Measurements from ENCODE around the gene GRM4. TPM values are rescaled to one million over a fixed set of nuclear protein-coding genes. Genes with fewer than 3 reads are reported as not detected.

The GRM4 gene
- total and polyA plus RNA-seq, 2 experiments from 2014 or later, result 0.10 to 0.22 TPM

GRCh38 chr6:34059914-34060313, 86.0 kb downstream of the GRM4 start:
- peak overlapping the region; percentile 53 for H3K4me2 ChIP-seq (ENCODE audit: unreplicated experiment)
- TF ChIP-seq EZH2phosphoT487 (IDR thresholded peaks at IDR 0.05; ENCODE audit: insufficient read depth, low read depth) (no peak), EZH2 (IDR thresholded peaks at IDR 0.05; ENCODE audit: insufficient read depth, poor library complexity, severe bottlenecking) (no peak)
- H3F3A ChIP-seq (ENCODE audit: insufficient read depth), result no peaks in the 10 kb centered on the region
- H3K36me3 ChIP-seq (ENCODE audit: low read depth), result no peaks in the 10 kb centered on the region
- DNase-seq, result peak; percentile 10
- H3K9me2 ChIP-seq (ENCODE audit: insufficient read depth), result no peaks in the 10 kb centered on the region
- in situ Hi-C loops (cut with MboI), result no loop called here
- peaks cover 17% of the 10 kb centered on the region for H3K4me1 ChIP-seq (ENCODE audit: insufficient read depth)
- H3K9ac ChIP-seq, result 0 out of 2 replicates have a peak overlapping the region, but pooled peaks have one; percentile 39
- no peaks in the 10 kb centered on the region for H3K9me3 ChIP-seq (ENCODE audit: low read depth)
- no peak overlapping the region for H3K27ac ChIP-seq
- H3K27me3 ChIP-seq (replicated peaks; ENCODE audit: insufficient read depth), result peaks cover 18% of the 10 kb centered on the region
- no peaks in the 10 kb centered on the region for H3K79me2 ChIP-seq (ENCODE audit: insufficient read depth)
- H4K20me1 ChIP-seq (ENCODE audit: insufficient read depth), result no peaks in the 10 kb centered on the region
- WGBS, 2 experiments (ENCODE audit: low coverage in 1 of 2, low lambda C conversion rate in 2 of 2, missing lambda C conversion rate in 2 of 2), result 82 to 85% methylated on average over 3 of the region's 3 CpGs
- H3K4me3 ChIP-seq, result no peak overlapping the region
- 0 out of 2 replicates have a peak overlapping the region, but pooled peaks have one; percentile 22 for H2AFZ ChIP-seq

GRCh38 chr6:34059136-34059731, 86.7 kb downstream of the GRM4 start:
- peak; percentile 94 for DNase-seq
- H3K9me3 ChIP-seq (ENCODE audit: low read depth), result no peaks in the 10 kb centered on the region
- no peak overlapping the region for H3K27ac ChIP-seq
- peaks cover 17% of the 10 kb centered on the region for H3K4me1 ChIP-seq (ENCODE audit: insufficient read depth)
- H3K36me3 ChIP-seq (ENCODE audit: low read depth), result no peaks in the 10 kb centered on the region
- peak overlapping the region; percentile 53 for H3K4me2 ChIP-seq (ENCODE audit: unreplicated experiment)
- in situ Hi-C loops (cut with MboI), result no loop called here
- 0 out of 2 replicates have a peak overlapping the region, but pooled peaks have one; percentile 39 for H3K9ac ChIP-seq
- H4K20me1 ChIP-seq (ENCODE audit: insufficient read depth), result no peaks in the 10 kb centered on the region
- H3F3A ChIP-seq (ENCODE audit: insufficient read depth), result no peaks in the 10 kb centered on the region
- no peaks in the 10 kb centered on the region for H3K9me2 ChIP-seq (ENCODE audit: insufficient read depth)
- no peak overlapping the region for H3K4me3 ChIP-seq
- WGBS, 2 experiments (ENCODE audit: low coverage in 1 of 2, low lambda C conversion rate in 2 of 2, missing lambda C conversion rate in 2 of 2), result 66% methylated on average over 17 of the region's 17 CpGs
- H3K79me2 ChIP-seq (ENCODE audit: insufficient read depth), result no peaks in the 10 kb centered on the region
- no peak for TF ChIP-seq EZH2phosphoT487 (IDR thresholded peaks at IDR 0.05; ENCODE audit: insufficient read depth, low read depth)
- TF ChIP-seq EZH2 (IDR thresholded peaks at IDR 0.05; ENCODE audit: insufficient read depth, poor library complexity, severe bottlenecking), result no peak
- H2AFZ ChIP-seq, result 0 out of 2 replicates have a peak overlapping the region, but pooled peaks have one; percentile 22
- peaks cover 13% of the 10 kb centered on the region for H3K27me3 ChIP-seq (replicated peaks; ENCODE audit: insufficient read depth)

- Histone ChIP-seq H4K20me1 (ENCODE audit: insufficient read depth) (no peaks in the 10 kb centered on the region), H3K4me3 (no peak overlapping the region), H3K4me2 (ENCODE audit: unreplicated experiment) (no peak overlapping the region), H3K9ac (no peak overlapping the region), H3F3A (ENCODE audit: insufficient read depth) (no peaks in the 10 kb centered on the region), H3K36me3 (ENCODE audit: low read depth) (no peaks in the 10 kb centered on the region), H3K27ac (no peak overlapping the region), H3K79me2 (ENCODE audit: insufficient read depth) (no peaks in the 10 kb centered on the region), H3K4me1 (ENCODE audit: insufficient read depth) (peaks cover 17% of the 10 kb centered on the region), H2AFZ (no peak overlapping the region), H3K9me2 (ENCODE audit: insufficient read depth) (no peaks in the 10 kb centered on the region), H3K27me3 (replicated peaks; ENCODE audit: insufficient read depth) (no peaks in the 10 kb centered on the region; the same call in 1 of the 2 replicates), H3K9me3 (ENCODE audit: low read depth) (no peaks in the 10 kb centered on the region)
- TF ChIP-seq EZH2 (IDR thresholded peaks at IDR 0.05; ENCODE audit: insufficient read depth, poor library complexity, severe bottlenecking) (no peak), EZH2phosphoT487 (IDR thresholded peaks at IDR 0.05; ENCODE audit: insufficient read depth, low read depth) (no peak)
- DNase-seq, result peak; percentile 15
- WGBS, 2 experiments (ENCODE audit: low coverage in 1 of 2, low lambda C conversion rate in 2 of 2, missing lambda C conversion rate in 2 of 2), result 91 to 94% methylated on average over 6 of the region's 6 CpGs
- in situ Hi-C loops (cut with MboI), result no loop called here
Observed at GRCh38 chr6:34057790-34058189, 88.1 kb downstream of the GRM4 start.

- Histone ChIP-seq H3K9me3 (ENCODE audit: low read depth) (no peaks in the 10 kb centered on the region), H3K9ac (no peak overlapping the region), H3K27me3 (replicated peaks; ENCODE audit: insufficient read depth) (no peaks in the 10 kb centered on the region; the same call in 1 of the 2 replicates), H3K27ac (no peak overlapping the region), H3K79me2 (ENCODE audit: insufficient read depth) (no peaks in the 10 kb centered on the region), H4K20me1 (ENCODE audit: insufficient read depth) (no peaks in the 10 kb centered on the region), H3K4me1 (ENCODE audit: insufficient read depth) (peaks cover 17% of the 10 kb centered on the region), H3K36me3 (ENCODE audit: low read depth) (no peaks in the 10 kb centered on the region), H2AFZ (0 out of 2 replicates have a peak overlapping the region, but pooled peaks have one; percentile 78), H3F3A (ENCODE audit: insufficient read depth) (no peaks in the 10 kb centered on the region), H3K9me2 (ENCODE audit: insufficient read depth) (no peaks in the 10 kb centered on the region), H3K4me2 (ENCODE audit: unreplicated experiment) (no peak overlapping the region), H3K4me3 (no peak overlapping the region)
- 96% methylated on average over 16 of the region's 16 CpGs for WGBS, 2 experiments (ENCODE audit: low coverage in 1 of 2, low lambda C conversion rate in 2 of 2, missing lambda C conversion rate in 2 of 2)
- no peak for DNase-seq
- TF ChIP-seq EZH2phosphoT487 (IDR thresholded peaks at IDR 0.05; ENCODE audit: insufficient read depth, low read depth) (no peak), EZH2 (IDR thresholded peaks at IDR 0.05; ENCODE audit: insufficient read depth, poor library complexity, severe bottlenecking) (no peak)
- in situ Hi-C loops (cut with MboI), result no loop called here
Observed at GRCh38 chr6:34057191-34057590, 88.7 kb downstream of the GRM4 start.
